Esophagus (tissue), 2 donors: ENCODE data around the gene WWOX. TPM values are rescaled to one million over a fixed set of nuclear protein-coding genes. Genes with fewer than 3 reads are reported as not detected.

ENCODE experiments used
- H3K27ac ChIP-seq, 2 donors: one replicate each; pipeline ENCODE4 v1.5.1; 2013; ENCODE audit warnings: low read depth in 2 of 2, mild to moderate bottlenecking in 2 of 2, inconsistent platforms in 1 of 2, low read length in 1 of 2, moderate library complexity in 1 of 2
- H3K27me3 ChIP-seq, 2 donors: one replicate each; pipeline ENCODE4 v1.6.1; 2013; ENCODE audit warnings: low read length in 2 of 2, control low read depth in 1 of 2, mild to moderate bottlenecking in 1 of 2; ENCODE audit not compliant: insufficient read depth in 2 of 2, control insufficient read depth in 1 of 2
- H3K36me3 ChIP-seq, 2 donors: one replicate each; pipeline ENCODE4 v1.6.1; 2013; ENCODE audit warnings: low read length in 1 of 2; ENCODE audit not compliant: control insufficient read depth in 2 of 2, insufficient read depth in 2 of 2
- H3K4me1 ChIP-seq, 2 donors: one replicate each; pipeline ENCODE4 v1.6.1; 2013; ENCODE audit warnings: low read length in 1 of 2; ENCODE audit not compliant: control insufficient read depth in 2 of 2, insufficient read depth in 2 of 2
- H3K4me3 ChIP-seq, 2 donors: one replicate each; pipeline ENCODE4 v1.5.1; 2013; ENCODE audit warnings: low read length in 2 of 2, mild to moderate bottlenecking in 2 of 2, low read depth in 1 of 2, moderate library complexity in 1 of 2
- H3K9me3 ChIP-seq, 2 donors: one replicate each; pipeline ENCODE4 v1.6.1; 2013; ENCODE audit warnings: mild to moderate bottlenecking in 2 of 2, low read depth in 1 of 2, low read length in 1 of 2, moderate library complexity in 1 of 2; ENCODE audit not compliant: control insufficient read depth in 2 of 2, insufficient read depth in 1 of 2
- WGBS, 2 donors: extraction: QIAGEN DNeasy Blood & Tissue Kit; methylation state at CpG; one replicate each; pipeline ENCODE4 v1.1.7; 2013; 5-methylcytosine and 5-hydroxymethylcytosine counted together
- polyA plus RNA-seq, 2 donors: library from polyadenylated mRNA; stranded (reverse); fragments of 200-250 nt; gene quantifications; one replicate each; pipeline ENCODE4 v1.2.3, GENCODE V29; 2013
- donor health status: healthy with polysubstance abuse.
- donor health status: Bipolar disorder and iron deficiency.

WWOX gene
- polyA plus RNA-seq, 2 donors, result 6.4 to 9.1 TPM

GRCh38 chr16:78783570-78784079 lies 684.2 kb downstream of the WWOX start:
- no peak overlapping the region for H3K4me3 ChIP-seq
- H3K4me1 ChIP-seq, result no peaks in the 10 kb centered on the region
- H3K27ac ChIP-seq, result no peak overlapping the region
- H3K9me3 ChIP-seq, result no peaks in the 10 kb centered on the region
- H3K27me3 ChIP-seq, result no peaks in the 10 kb centered on the region
- no peaks in the 10 kb centered on the region for H3K36me3 ChIP-seq
- WGBS, 2 donors, result 84 to 86% methylated on average over 4 of the region's 4 CpGs

- Histone ChIP-seq H3K36me3 (no peaks in the 10 kb centered on the region), H3K27me3 (no peaks in the 10 kb centered on the region), H3K4me3 (no peak overlapping the region), H3K27ac (no peak overlapping the region), H3K9me3 (no peaks in the 10 kb centered on the region), H3K4me1 (no peaks in the 10 kb centered on the region)
- 91 to 93% methylated on average over 6 of the region's 6 CpGs for WGBS, 2 donors
Measured at GRCh38 chr16:78784771-78785170, 685.3 kb downstream of the WWOX start.

GRCh38 chr16:78785218-78785617 lies 685.8 kb downstream of the WWOX start:
- H3K4me1 ChIP-seq, result no peaks in the 10 kb centered on the region
- H3K27me3 ChIP-seq, result no peaks in the 10 kb centered on the region
- no peak overlapping the region for H3K4me3 ChIP-seq
- no peaks in the 10 kb centered on the region for H3K9me3 ChIP-seq
- WGBS, 2 donors, result 70 to 86% methylated on average over 3 of the region's 3 CpGs
- no peak overlapping the region for H3K27ac ChIP-seq
- H3K36me3 ChIP-seq, result no peaks in the 10 kb centered on the region

GRCh38 chr16:78786635-78787034 lies 687.2 kb downstream of the WWOX start:
- H3K4me1 ChIP-seq, result no peaks in the 10 kb centered on the region
- H3K9me3 ChIP-seq, result no peaks in the 10 kb centered on the region
- no peaks in the 10 kb centered on the region for H3K27me3 ChIP-seq
- no peak overlapping the region for H3K4me3 ChIP-seq
- H3K36me3 ChIP-seq, result no peaks in the 10 kb centered on the region
- WGBS, 2 donors, result 46 to 49% methylated on average over 3 of the region's 3 CpGs
- no peak overlapping the region for H3K27ac ChIP-seq

GRCh38 chr16:78788276-78788675 lies 688.8 kb downstream of the WWOX start:
- no peaks in the 10 kb centered on the region for H3K36me3 ChIP-seq
- H3K27ac ChIP-seq, result no peak overlapping the region
- H3K9me3 ChIP-seq, result no peaks in the 10 kb centered on the region
- no peaks in the 10 kb centered on the region for H3K27me3 ChIP-seq
- WGBS, 2 donors, result 97 to 98% methylated on average over 2 of the region's 2 CpGs
- H3K4me1 ChIP-seq, result no peaks in the 10 kb centered on the region
- H3K4me3 ChIP-seq, result no peak overlapping the region

- no peaks in the 10 kb centered on the region for H3K4me1 ChIP-seq
- H3K36me3 ChIP-seq, result no peaks in the 10 kb centered on the region
- no peak overlapping the region for H3K4me3 ChIP-seq
- H3K9me3 ChIP-seq, result no peaks in the 10 kb centered on the region
- no peak overlapping the region for H3K27ac ChIP-seq
- 83 to 84% methylated on average over 2 of the region's 2 CpGs for WGBS, 2 donors
- H3K27me3 ChIP-seq, result no peaks in the 10 kb centered on the region
Measured at GRCh38 chr16:78788696-78789095, 689.2 kb downstream of the WWOX start.

GRCh38 chr16:78789561-78789960 lies 690.1 kb downstream of the WWOX start:
- H3K27me3 ChIP-seq, result no peaks in the 10 kb centered on the region
- no peaks in the 10 kb centered on the region for H3K4me1 ChIP-seq
- H3K36me3 ChIP-seq, result no peaks in the 10 kb centered on the region
- H3K4me3 ChIP-seq, result no peak overlapping the region
- no peaks in the 10 kb centered on the region for H3K9me3 ChIP-seq
- H3K27ac ChIP-seq, result no peak overlapping the region
- WGBS, 2 donors, result 52 to 58% methylated on average over 2 of the region's 2 CpGs

GRCh38 chr16:78791011-78791410 lies 691.6 kb downstream of the WWOX start:
- no peaks in the 10 kb centered on the region for H3K4me1 ChIP-seq
- H3K9me3 ChIP-seq, result no peaks in the 10 kb centered on the region
- H3K4me3 ChIP-seq, result no peak overlapping the region
- WGBS, 2 donors, result 89 to 91% methylated on average over 7 to 8 of the region's 8 CpGs
- H3K27me3 ChIP-seq, result no peaks in the 10 kb centered on the region
- H3K27ac ChIP-seq, result no peak overlapping the region
- H3K36me3 ChIP-seq, result no peaks in the 10 kb centered on the region

GRCh38 chr16:78791926-78792325 lies 692.5 kb downstream of the WWOX start:
- no peak overlapping the region for H3K4me3 ChIP-seq
- WGBS, 2 donors, result 82 to 93% methylated on average over 7 of the region's 7 CpGs
- H3K36me3 ChIP-seq, result no peaks in the 10 kb centered on the region
- no peaks in the 10 kb centered on the region for H3K27me3 ChIP-seq
- H3K4me1 ChIP-seq, result no peaks in the 10 kb centered on the region
- no peaks in the 10 kb centered on the region for H3K9me3 ChIP-seq
- H3K27ac ChIP-seq, result no peak overlapping the region

- Histone ChIP-seq H3K9me3 (no peaks in the 10 kb centered on the region), H3K4me1 (no peaks in the 10 kb centered on the region), H3K36me3 (no peaks in the 10 kb centered on the region), H3K27me3 (no peaks in the 10 kb centered on the region), H3K27ac (no peak overlapping the region), H3K4me3 (no peak overlapping the region)
- WGBS, 2 donors, result 94 to 98% methylated on average over 5 of the region's 5 CpGs
Measured at GRCh38 chr16:78792952-78793351, 693.5 kb downstream of the WWOX start.
